ENCODE data around the gene AHDC1. TPM values are rescaled to one million over a fixed set of nuclear protein-coding genes. Genes with fewer than 3 reads are reported as not detected.
A peak's percentile ranks its signal among the peaks of the same experiment; 100 is the strongest.

Gene AHDC1
- total and polyA plus RNA-seq, 7 donors, result 1.8 to 34.1 (median 12.1) TPM

GRCh38 chr1:27517907-27518718 is 85.8 kb downstream of the AHDC1 start:
- Histone ChIP-seq H3K4me1 (peaks cover 0 to 47% (median 38%) of the 10 kb centered on the region in 4 donors), H3K36me3 (no peaks in the 10 kb centered on the region), H3K27me3 (no peaks in the 10 kb centered on the region), H3K4me3 (no peak overlapping the region), H3K27ac (peak overlapping the region; percentile 14 to 25 (median 16)), H3K9me3 (no peaks in the 10 kb centered on the region)
- no peak for TF ChIP-seq POLR2A (IDR thresholded peaks at IDR 0.05)
- TF ChIP-seq EP300 (IDR thresholded peaks at IDR 0.05), result no peak
- TF ChIP-seq CTCF (IDR thresholded peaks at IDR 0.05), result no peak
- TF ChIP-seq POLR2AphosphoS5 (IDR thresholded peaks at IDR 0.05), result no peak
- intact Hi-C loops (cut with DNase I), result no loop called here
- 21 to 65% methylated on average over 21 of the region's 21 CpGs for WGBS, 2 donors
- no peak for DNase-seq

DNA sequence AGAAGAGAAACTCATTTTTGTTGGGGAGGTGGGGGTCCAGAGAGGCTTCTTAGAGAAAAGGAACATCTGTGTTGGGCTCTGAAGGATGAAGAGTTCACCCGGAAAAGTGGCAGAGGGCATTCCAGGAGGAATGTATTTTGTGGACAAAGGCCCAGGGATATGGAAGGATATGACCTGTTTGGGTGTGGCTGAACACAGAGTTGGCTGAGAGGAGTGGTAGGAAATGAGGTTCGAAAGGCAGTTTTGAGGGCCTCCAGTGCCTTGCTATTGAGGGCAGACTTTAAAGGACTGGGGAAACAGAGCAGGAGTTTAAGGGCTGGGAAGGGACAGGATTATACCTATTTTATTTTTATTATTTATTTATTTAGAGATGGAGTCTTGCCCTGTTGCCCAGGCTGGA is 86.6 kb downstream of the AHDC1 start:
- TF ChIP-seq POLR2AphosphoS5 (IDR thresholded peaks at IDR 0.05) (no peak), CTCF (IDR thresholded peaks at IDR 0.05) (no peak), EP300 (IDR thresholded peaks at IDR 0.05) (no peak), POLR2A (IDR thresholded peaks at IDR 0.05) (no peak)
- Histone ChIP-seq H3K27ac (peak overlapping the region; percentile 14 to 25 (median 16)), H3K27me3 (no peaks in the 10 kb centered on the region), H3K9me3 (no peaks in the 10 kb centered on the region), H3K36me3 (no peaks in the 10 kb centered on the region), H3K4me3 (no peak overlapping the region), H3K4me1 (peaks cover 0 to 39% (median 30%) of the 10 kb centered on the region in 4 donors)
- DNase-seq, result no peak
- 20 to 68% methylated on average over 2 of the region's 2 CpGs for WGBS, 2 donors
- intact Hi-C loops (cut with DNase I), result no loop called here

DNA sequence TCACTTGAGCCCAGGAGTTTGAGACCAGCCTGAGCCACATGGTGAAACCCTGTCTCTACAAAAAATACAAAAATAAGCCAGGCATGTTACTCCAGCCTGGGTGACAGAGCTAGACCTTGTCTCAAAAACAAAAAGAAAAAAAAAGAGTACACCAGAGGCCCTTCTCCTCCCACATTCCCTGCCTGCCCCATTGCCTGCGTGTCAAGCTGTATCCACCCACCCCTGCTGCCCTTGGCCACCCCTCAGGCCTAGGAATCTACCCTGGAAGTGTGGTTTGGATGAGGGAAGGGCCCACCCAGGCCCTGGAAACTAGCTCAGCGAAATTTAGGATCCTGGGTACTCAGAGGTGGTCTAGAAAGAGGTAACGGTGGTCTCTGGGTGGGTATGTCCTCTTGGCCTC is 88.3 kb downstream of the AHDC1 start:
- Histone ChIP-seq H3K4me3 (no peak overlapping the region), H3K27me3 (no peaks in the 10 kb centered on the region), H3K9me3 (no peaks in the 10 kb centered on the region), H3K27ac (no peak overlapping the region), H3K4me1 (peaks cover 0 to 22% (median 14%) of the 10 kb centered on the region in 4 donors), H3K36me3 (no peaks in the 10 kb centered on the region)
- intact Hi-C loops (cut with DNase I), result no loop called here
- TF ChIP-seq POLR2A (IDR thresholded peaks at IDR 0.05), result no peak
- no peak for TF ChIP-seq POLR2AphosphoS5 (IDR thresholded peaks at IDR 0.05)
- no peak for TF ChIP-seq EP300 (IDR thresholded peaks at IDR 0.05)
- no peak for TF ChIP-seq CTCF (IDR thresholded peaks at IDR 0.05)
- 92 to 97% methylated on average over 3 of the region's 3 CpGs for WGBS, 2 donors
- DNase-seq, result no peak

GRCh38 chr1:27513958-27514357 is 90.0 kb downstream of the AHDC1 start:
- Histone ChIP-seq H3K27ac (no peak overlapping the region), H3K36me3 (no peaks in the 10 kb centered on the region), H3K4me3 (no peak overlapping the region), H3K4me1 (peaks cover 0 to 6% (median 0%) of the 10 kb centered on the region in 4 donors), H3K27me3 (no peaks in the 10 kb centered on the region), H3K9me3 (no peaks in the 10 kb centered on the region)
- 48 to 75% methylated on average over 7 of the region's 7 CpGs for WGBS, 2 donors
- intact Hi-C loops (cut with DNase I), result no loop called here
- no peak for TF ChIP-seq CTCF (IDR thresholded peaks at IDR 0.05)
- TF ChIP-seq EP300 (IDR thresholded peaks at IDR 0.05), result no peak
- TF ChIP-seq POLR2AphosphoS5 (IDR thresholded peaks at IDR 0.05), result no peak
- no peak for TF ChIP-seq POLR2A (IDR thresholded peaks at IDR 0.05)
- DNase-seq, result no peak

All from sigmoid colon (tissue), 7 donors.